ENCODE results near the gene PNPLA7.

GRCh38 chr9:137415451-137415850 lies 134.8 kb downstream of the PNPLA7 start:
- TF ChIP-seq POLR2AphosphoS5 (IDR thresholded peaks at IDR 0.05; ENCODE audit: low read depth, low read length) = no peak
- TF ChIP-seq CTCF (IDR thresholded peaks at IDR 0.05) = no peak

Data from SK-N-SH (cell line).